ENCODE data around the gene PEAK1.

- no peak for TF ChIP-seq CTCF (conservative IDR thresholded peaks at IDR 0.05 in 1 of 2, IDR thresholded peaks at IDR 0.05 in 1 of 2; ENCODE audit: low read depth in 1 of 2, low read length in 2 of 2)
- TF ChIP-seq EZH2 (IDR thresholded peaks at IDR 0.05; ENCODE audit: low read length, missing control alignments) = no peak
These were observed 58.4 kb downstream of the PEAK1 start for GRCh38 chr15:77361456-77361855.

Measured in fibroblast of lung (primary cell).